ENCODE measurements around the gene KRT16.
"Not testable (repeated sequence)": the region's sequence is repeated elsewhere in the genome, so short reads cannot be mapped to it uniquely, and the experiment has no call there.

Gene KRT16

GRCh38 chr17:41631025-41631897 is 18.7 kb upstream of the KRT16 start:
- Histone ChIP-seq H3K4me1 (ENCODE audit: control extremely low read depth in 1 of 4, control insufficient read depth in 4 of 4, insufficient read depth in 4 of 4, low read length in 3 of 4) (peaks cover 0 to 5% (median under 1%) of the 10 kb centered on the region in 4 experiments), H3K4me3 (ENCODE audit: control insufficient read depth in 1 of 7, extremely low read depth in 1 of 7, insufficient read depth in 4 of 7, low read depth in 2 of 7, low read length in 6 of 7) (no peak overlapping the region), H3K27me3 (replicated peaks in 2 of 5; ENCODE audit: control insufficient read depth in 4 of 5, insufficient read depth in 5 of 5, low read length in 4 of 5) (no peaks in the 10 kb centered on the region), H3K9me3 (ENCODE audit: control extremely low read depth in 1 of 5, control insufficient read depth in 4 of 5, insufficient read depth in 2 of 5, low read depth in 1 of 5, low read length in 4 of 5) (no peaks in the 10 kb centered on the region), H3K36me3 (ENCODE audit: control insufficient read depth in 4 of 4, insufficient read depth in 4 of 4, low read length in 3 of 4) (no peaks in the 10 kb centered on the region), H3K27ac (ENCODE audit: insufficient read depth in 1 of 2, low read depth in 1 of 2, low read length in 2 of 2, poor library complexity in 1 of 2, severe bottlenecking in 2 of 2) (no peak overlapping the region)
- ChIA-PET CTCF (no interaction called here), POLR2A (interaction anchor here (0.6 kb wide), 1 partner anchor 714 kb away, joined by 7 read pairs; no protein-coding TSS in a partner anchor)
- WGBS (ENCODE audit: insufficient coverage): 99% methylated on average over 8 of the region's 8 CpGs
- DNase-seq: no peak

DNA sequence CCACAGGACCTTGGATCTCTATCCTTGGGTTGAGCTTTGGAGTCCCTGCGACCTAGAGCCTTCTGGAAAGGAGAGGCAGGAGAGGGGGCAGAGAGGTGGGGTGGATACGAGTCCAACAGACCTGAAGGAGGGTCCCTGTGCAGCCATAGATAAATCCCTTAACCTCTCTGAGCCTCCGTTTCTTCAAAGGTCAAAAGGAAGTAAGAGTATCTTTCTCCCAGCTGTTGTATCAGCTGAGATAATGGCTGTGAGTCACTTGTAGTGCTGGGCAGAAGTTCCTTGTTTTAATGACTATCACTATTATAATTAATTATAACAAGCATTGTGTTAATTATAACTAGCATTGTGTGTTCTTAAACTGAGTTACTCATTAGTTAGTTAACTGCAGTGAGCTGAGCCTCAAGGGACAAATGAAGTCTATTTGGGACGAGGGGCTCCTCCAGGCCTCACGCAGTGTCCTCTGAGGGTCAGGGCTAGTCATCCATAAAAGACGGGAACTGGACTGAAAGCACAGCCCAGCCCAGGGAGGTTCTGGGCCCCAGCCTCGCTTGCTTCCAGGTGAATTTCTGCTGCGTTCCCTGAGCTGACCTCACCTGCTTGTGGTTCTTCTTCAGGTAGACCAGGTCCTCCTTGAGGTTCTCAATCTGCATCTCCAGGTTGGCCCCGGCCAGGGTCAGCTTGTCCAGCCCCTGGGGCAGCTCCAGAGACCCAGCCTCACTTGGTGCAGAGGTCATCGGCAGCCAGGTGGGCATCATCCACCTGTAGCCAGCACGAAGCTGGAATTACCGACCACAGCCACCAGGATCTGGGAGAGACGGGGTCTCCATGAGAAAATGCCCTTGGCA is 17.5 kb upstream of the KRT16 start:
- no peak overlapping the region for H3K27ac ChIP-seq (ENCODE audit: insufficient read depth in 1 of 2, low read depth in 1 of 2, low read length in 2 of 2, poor library complexity in 1 of 2, severe bottlenecking in 2 of 2)
- no peaks in the 10 kb centered on the region for H3K9me3 ChIP-seq (ENCODE audit: control extremely low read depth in 1 of 5, control insufficient read depth in 4 of 5, insufficient read depth in 2 of 5, low read depth in 1 of 5, low read length in 4 of 5)
- ChIA-PET CTCF (interaction anchor here (2.2 to 2.5 kb wide), 2 partner anchors 18 to 20 kb away, joined by 5 to 9 read pairs; no protein-coding TSS in a partner anchor), POLR2A (no interaction called here)
- H3K36me3 ChIP-seq (ENCODE audit: control insufficient read depth in 4 of 4, insufficient read depth in 4 of 4, low read length in 3 of 4): no peaks in the 10 kb centered on the region
- DNase-seq: no peak
- 95% methylated on average over 12 of the region's 13 CpGs for WGBS (ENCODE audit: insufficient coverage)
- H3K4me3 ChIP-seq (ENCODE audit: control insufficient read depth in 1 of 7, extremely low read depth in 1 of 7, insufficient read depth in 4 of 7, low read depth in 2 of 7, low read length in 6 of 7): no peak overlapping the region
- no peaks in the 10 kb centered on the region for H3K27me3 ChIP-seq (replicated peaks in 2 of 5; ENCODE audit: control insufficient read depth in 4 of 5, insufficient read depth in 5 of 5, low read length in 4 of 5)
- H3K4me1 ChIP-seq (ENCODE audit: control extremely low read depth in 1 of 4, control insufficient read depth in 4 of 4, insufficient read depth in 4 of 4, low read length in 3 of 4): peaks cover 0 to 4% (median under 1%) of the 10 kb centered on the region in 4 experiments

- ChIA-PET POLR2A (no interaction called here), CTCF (interaction anchor here (0.6 to 2.5 kb wide), 4 partner anchors 19 to 308 kb away, joined by 3 to 9 read pairs (median 4); no protein-coding TSS in a partner anchor)
- Histone ChIP-seq H3K4me1 (ENCODE audit: control extremely low read depth in 1 of 4, control insufficient read depth in 4 of 4, insufficient read depth in 4 of 4, low read length in 3 of 4) (no peaks in the 10 kb centered on the region), H3K27me3 (replicated peaks in 2 of 5; ENCODE audit: control insufficient read depth in 4 of 5, insufficient read depth in 5 of 5, low read length in 4 of 5) (no peaks in the 10 kb centered on the region), H3K36me3 (ENCODE audit: control insufficient read depth in 4 of 4, insufficient read depth in 4 of 4, low read length in 3 of 4) (no peaks in the 10 kb centered on the region), H3K9me3 (ENCODE audit: control extremely low read depth in 1 of 5, control insufficient read depth in 4 of 5, insufficient read depth in 2 of 5, low read depth in 1 of 5, low read length in 4 of 5) (no peaks in the 10 kb centered on the region), H3K27ac (ENCODE audit: insufficient read depth in 1 of 2, low read depth in 1 of 2, low read length in 2 of 2, poor library complexity in 1 of 2, severe bottlenecking in 2 of 2) (no peak overlapping the region), H3K4me3 (ENCODE audit: control insufficient read depth in 1 of 7, extremely low read depth in 1 of 7, insufficient read depth in 4 of 7, low read depth in 2 of 7, low read length in 6 of 7) (no peak overlapping the region)
- DNase-seq: no peak
- 83% methylated on average over 2 of the region's 10 CpGs for WGBS (ENCODE audit: insufficient coverage)
These were observed 16.7 kb upstream of the KRT16 start for GRCh38 chr17:41629316-41629715.

DNA sequence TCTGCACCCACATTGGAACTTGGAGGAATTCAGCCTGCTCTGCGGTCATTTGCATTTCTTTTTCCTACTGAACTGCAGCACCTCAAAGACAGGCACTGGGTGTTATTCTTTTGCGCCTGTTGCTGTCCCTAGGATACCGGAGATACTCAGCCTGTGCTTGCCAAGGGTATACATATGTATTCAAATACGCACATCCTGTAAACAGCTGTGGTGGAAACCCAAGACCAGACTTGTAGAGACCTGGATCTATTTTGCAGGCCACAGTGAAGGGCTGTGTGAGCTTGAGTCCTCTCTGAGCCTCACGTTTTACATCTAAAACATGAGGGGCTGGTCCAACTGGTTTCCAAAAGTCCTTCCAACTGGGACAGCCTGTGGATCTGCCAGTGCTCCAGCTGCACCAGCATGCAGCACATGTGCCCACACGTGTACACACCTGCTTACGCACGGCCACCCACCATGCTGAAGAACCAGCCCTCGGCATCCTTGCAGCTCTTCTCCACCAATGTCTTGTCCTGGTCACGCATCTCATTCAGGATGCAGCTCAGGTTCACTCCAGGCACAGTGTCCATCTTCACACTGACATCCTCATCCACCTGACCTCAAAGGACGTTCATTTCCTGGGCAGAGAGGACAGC is 16.2 kb upstream of the KRT16 start:
- H3K27ac ChIP-seq (ENCODE audit: insufficient read depth in 1 of 2, low read depth in 1 of 2, low read length in 2 of 2, poor library complexity in 1 of 2, severe bottlenecking in 2 of 2); H3K9me3 ChIP-seq (ENCODE audit: control extremely low read depth in 1 of 5, control insufficient read depth in 4 of 5, insufficient read depth in 2 of 5, low read depth in 1 of 5, low read length in 4 of 5); H3K27me3 ChIP-seq (replicated peaks in 2 of 5; ENCODE audit: control insufficient read depth in 4 of 5, insufficient read depth in 5 of 5, low read length in 4 of 5); DNase-seq; H3K4me1 ChIP-seq (ENCODE audit: control extremely low read depth in 1 of 4, control insufficient read depth in 4 of 4, insufficient read depth in 4 of 4, low read length in 3 of 4); H3K36me3 ChIP-seq (ENCODE audit: control insufficient read depth in 4 of 4, insufficient read depth in 4 of 4, low read length in 3 of 4); H3K4me3 ChIP-seq (ENCODE audit: control insufficient read depth in 1 of 7, extremely low read depth in 1 of 7, insufficient read depth in 4 of 7, low read depth in 2 of 7, low read length in 6 of 7); POLR2A ChIA-PET: not testable (repeated sequence)
- 91% methylated on average over 5 of the region's 11 CpGs for WGBS (ENCODE audit: insufficient coverage)
- CTCF ChIA-PET: interaction anchor here (0.6 to 2.5 kb wide), 5 partner anchors 19 to 307 kb away, joined by 3 to 9 read pairs (median 3); no protein-coding TSS in a partner anchor

DNA sequence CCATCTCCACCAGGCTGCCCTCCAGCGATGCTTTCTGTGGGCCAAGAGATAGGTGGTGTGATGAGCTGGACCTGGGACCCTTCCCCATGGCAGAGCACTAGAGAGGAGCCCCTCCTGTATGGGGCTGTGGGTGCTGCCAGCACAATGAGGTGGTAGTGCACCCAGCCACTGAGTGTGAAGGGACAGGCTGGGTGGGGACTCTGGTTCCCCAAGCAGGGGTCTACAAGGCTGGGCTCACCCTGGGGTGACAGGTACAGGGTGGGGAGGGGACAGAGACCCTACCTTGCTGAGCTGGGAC is 15.5 kb upstream of the KRT16 start:
- H3K27me3 ChIP-seq (replicated peaks in 2 of 5; ENCODE audit: control insufficient read depth in 4 of 5, insufficient read depth in 5 of 5, low read length in 4 of 5); H3K4me1 ChIP-seq (ENCODE audit: control extremely low read depth in 1 of 4, control insufficient read depth in 4 of 4, insufficient read depth in 4 of 4, low read length in 3 of 4); H3K4me3 ChIP-seq (ENCODE audit: control insufficient read depth in 1 of 7, extremely low read depth in 1 of 7, insufficient read depth in 4 of 7, low read depth in 2 of 7, low read length in 6 of 7); POLR2A ChIA-PET; H3K27ac ChIP-seq (ENCODE audit: insufficient read depth in 1 of 2, low read depth in 1 of 2, low read length in 2 of 2, poor library complexity in 1 of 2, severe bottlenecking in 2 of 2); H3K36me3 ChIP-seq (ENCODE audit: control insufficient read depth in 4 of 4, insufficient read depth in 4 of 4, low read length in 3 of 4); DNase-seq; H3K9me3 ChIP-seq (ENCODE audit: control extremely low read depth in 1 of 5, control insufficient read depth in 4 of 5, insufficient read depth in 2 of 5, low read depth in 1 of 5, low read length in 4 of 5): not testable (repeated sequence)
- WGBS (ENCODE audit: insufficient coverage): no CpG with 5 or more reads among the region's 1 CpG
- CTCF ChIA-PET: interaction anchor here (2.5 kb wide), 1 partner anchor 18 kb away, joined by 5 read pairs; no protein-coding TSS in a partner anchor

- no peak for DNase-seq
- Histone ChIP-seq H3K27me3 (replicated peaks in 2 of 5; ENCODE audit: control insufficient read depth in 4 of 5, insufficient read depth in 5 of 5, low read length in 4 of 5) (no peaks in the 10 kb centered on the region), H3K9me3 (ENCODE audit: control extremely low read depth in 1 of 5, control insufficient read depth in 4 of 5, insufficient read depth in 2 of 5, low read depth in 1 of 5, low read length in 4 of 5) (no peaks in the 10 kb centered on the region), H3K4me1 (ENCODE audit: control extremely low read depth in 1 of 4, control insufficient read depth in 4 of 4, insufficient read depth in 4 of 4, low read length in 3 of 4) (no peaks in the 10 kb centered on the region), H3K4me3 (ENCODE audit: control insufficient read depth in 1 of 7, extremely low read depth in 1 of 7, insufficient read depth in 4 of 7, low read depth in 2 of 7, low read length in 6 of 7) (no peak overlapping the region), H3K36me3 (ENCODE audit: control insufficient read depth in 4 of 4, insufficient read depth in 4 of 4, low read length in 3 of 4) (no peaks in the 10 kb centered on the region), H3K27ac (ENCODE audit: insufficient read depth in 1 of 2, low read depth in 1 of 2, low read length in 2 of 2, poor library complexity in 1 of 2, severe bottlenecking in 2 of 2) (no peak overlapping the region)
- ChIA-PET POLR2A (no interaction called here), CTCF (interaction anchor here (2.5 kb wide), 1 partner anchor 18 kb away, joined by 5 read pairs; no protein-coding TSS in a partner anchor)
- 92% methylated on average over 19 of the region's 23 CpGs for WGBS (ENCODE audit: insufficient coverage)
These were observed 14.9 kb upstream of the KRT16 start for GRCh38 chr17:41627316-41628072.
